HG02840 (cell line): ENCODE results near the gene PFDN1.
"Not testable (repeated sequence)": the region's sequence is repeated elsewhere in the genome, so short reads cannot be mapped to it uniquely, and the experiment has no call there.

ENCODE experiments used
- ATAC-seq: cut with Tn5 transposase; IDR thresholded peaks from one replicate; pipeline ENCODE4 v1.9.1; 2021; ENCODE audit warnings: mild to moderate bottlenecking, moderate library complexity, moderate number of reproducible peaks; ENCODE audit not compliant: unreplicated experiment, low FRiP score

The PFDN1 gene, protein sequence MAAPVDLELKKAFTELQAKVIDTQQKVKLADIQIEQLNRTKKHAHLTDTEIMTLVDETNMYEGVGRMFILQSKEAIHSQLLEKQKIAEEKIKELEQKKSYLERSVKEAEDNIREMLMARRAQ

GRCh38 chr5:140302786-140303639, at the start of gene PFDN1:
TSS of gene PFDN1 (minus strand) at chr5:140303101. CDS start at chr5:140303073, 28 bp downstream.
- ATAC-seq: peak; percentile 95

GRCh38 chr5:140351609-140352334, 48.9 kb upstream of the PFDN1 start:
- ATAC-seq: peak; percentile 51

GRCh38 chr5:140349244-140349643, 46.3 kb upstream of the PFDN1 start:
- no peak for ATAC-seq

DNA sequence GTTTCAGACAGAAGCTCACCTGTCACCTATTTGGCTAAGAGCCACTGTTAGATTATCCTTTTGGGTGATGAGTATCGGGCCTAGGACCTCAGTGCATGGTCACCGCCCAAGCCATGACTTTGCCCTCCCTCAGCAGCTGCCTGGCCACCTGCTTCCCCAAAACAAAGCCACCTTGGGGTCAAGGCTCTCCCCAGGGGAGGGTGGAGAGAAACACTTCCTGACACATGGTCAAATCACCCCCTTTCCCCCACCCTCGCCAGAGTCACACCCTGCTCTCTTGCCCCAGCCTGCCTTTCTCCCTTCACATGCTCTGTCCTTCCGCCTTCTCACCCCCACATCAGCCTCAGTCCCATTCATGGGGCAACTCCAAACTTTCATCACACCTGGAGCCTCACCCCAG, 45.2 kb upstream of the PFDN1 start:
- no peak for ATAC-seq

- no peak for ATAC-seq
Observed at GRCh38 chr5:140347360-140347759, 44.5 kb upstream of the PFDN1 start.

GRCh38 chr5:140346348-140347221, 43.7 kb upstream of the PFDN1 start, which contains the start of gene HBEGF:
TSS of gene HBEGF (minus strand) at chr5:140346603. CDS start at chr5:140346328, 275 bp downstream.
- peak; percentile 67 for ATAC-seq

- ATAC-seq: peak; percentile 23
Observed at GRCh38 chr5:140345919-140346347, 43.0 kb upstream of the PFDN1 start.

DNA sequence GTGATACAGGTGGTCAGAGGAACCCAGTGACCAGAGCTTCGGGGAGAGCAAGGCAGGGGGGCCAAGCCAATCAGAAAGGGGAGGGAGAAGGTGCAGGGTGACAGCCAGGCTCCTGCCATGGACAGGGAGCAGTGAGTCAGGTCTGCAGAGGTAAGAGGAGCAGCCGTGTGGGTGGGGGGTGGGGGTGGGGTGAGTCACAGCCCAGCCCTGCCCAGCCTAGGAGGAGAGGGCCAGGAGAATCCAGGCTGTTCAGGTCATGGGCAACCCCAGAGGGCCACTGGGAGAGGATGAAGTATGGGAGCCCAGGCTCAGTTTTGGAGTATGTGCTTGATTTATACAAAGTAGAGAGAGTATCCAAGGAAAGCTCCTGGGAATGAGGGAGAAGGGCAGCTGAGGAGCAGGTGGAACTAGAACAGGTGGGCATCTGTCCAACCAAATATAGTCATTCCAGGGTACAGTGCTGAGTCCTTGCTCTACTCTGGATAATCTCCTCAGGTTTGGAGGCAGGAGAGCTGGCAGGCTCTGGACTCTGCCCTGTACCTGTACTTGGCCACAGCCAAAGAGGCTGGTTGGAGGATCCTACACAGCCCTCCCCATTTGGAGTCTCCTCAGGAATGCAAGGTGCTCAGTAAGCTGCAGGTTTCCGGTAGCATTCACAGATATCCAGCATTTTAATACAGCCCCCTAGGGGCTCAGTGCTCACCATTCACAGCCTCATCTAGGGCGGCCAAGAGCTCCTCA, 42.0 kb upstream of the PFDN1 start:
- ATAC-seq: no peak

GRCh38 chr5:140343849-140344248, 40.9 kb upstream of the PFDN1 start:
- ATAC-seq: not testable (repeated sequence)

DNA sequence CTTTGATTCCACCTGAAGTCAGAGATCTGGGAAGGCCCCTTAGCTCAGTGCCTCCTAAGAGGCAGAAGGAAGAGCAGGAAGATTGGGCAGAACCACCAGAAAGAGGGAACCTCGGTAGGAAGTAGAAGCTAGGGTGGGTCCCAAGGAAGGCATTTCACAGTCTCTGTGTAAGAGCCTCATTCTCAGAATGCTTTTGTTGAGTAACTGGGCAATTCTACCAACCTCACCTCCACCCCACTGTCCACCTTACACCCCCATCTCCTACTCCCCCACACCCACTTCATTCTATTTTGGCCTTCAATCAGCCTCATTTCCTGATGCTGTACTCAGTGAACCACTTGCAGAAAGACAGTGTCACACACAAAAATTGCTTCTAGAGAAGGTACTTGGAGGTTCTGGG, 40.0 kb upstream of the PFDN1 start:
- no peak for ATAC-seq

DNA sequence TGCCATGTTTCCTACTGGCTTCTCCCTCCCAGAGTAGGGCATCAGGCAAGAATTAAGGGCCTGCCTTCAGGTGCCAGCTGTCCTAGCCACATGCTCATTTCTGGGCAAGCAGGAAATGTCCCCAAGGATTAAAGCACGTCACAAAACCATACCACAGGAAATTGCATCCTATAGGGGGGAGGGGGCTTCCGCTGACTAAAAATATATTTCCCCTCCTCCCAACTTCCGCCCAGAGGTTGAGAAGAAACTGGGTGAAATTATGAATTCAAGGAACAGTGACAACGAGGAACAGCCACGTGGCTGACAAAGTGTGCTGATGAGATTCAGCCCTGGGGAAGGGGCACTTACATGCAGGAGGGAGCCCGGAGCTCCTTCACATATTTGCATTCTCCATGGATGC, 39.4 kb upstream of the PFDN1 start:
- no peak for ATAC-seq

GRCh38 chr5:140341591-140341990, 38.7 kb upstream of the PFDN1 start:
- ATAC-seq: no peak

DNA sequence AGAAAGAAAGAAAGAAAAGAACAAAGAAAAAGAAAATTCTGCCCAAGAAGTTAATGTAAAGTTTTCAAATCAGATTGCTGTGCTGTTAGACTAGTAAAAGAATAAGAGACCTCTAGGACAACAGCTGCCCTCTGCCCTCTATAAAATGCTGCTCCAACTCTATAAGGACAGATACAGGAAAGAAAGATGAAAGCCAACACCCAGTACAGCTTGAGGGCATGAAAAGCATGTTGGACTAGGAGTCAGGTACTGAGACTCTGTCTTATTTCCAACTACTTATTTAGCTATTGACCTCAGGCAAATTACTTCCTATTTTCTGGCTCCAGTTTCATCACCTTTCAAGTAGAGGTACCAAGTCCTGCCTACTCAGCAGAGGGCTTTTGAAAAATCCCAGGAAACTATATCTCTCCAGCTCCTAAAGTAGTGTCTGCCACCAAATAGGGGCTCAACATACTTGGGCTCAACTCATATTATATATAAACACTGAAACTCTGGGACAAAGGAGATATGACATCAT, 37.8 kb upstream of the PFDN1 start:
- no peak for ATAC-seq

DNA sequence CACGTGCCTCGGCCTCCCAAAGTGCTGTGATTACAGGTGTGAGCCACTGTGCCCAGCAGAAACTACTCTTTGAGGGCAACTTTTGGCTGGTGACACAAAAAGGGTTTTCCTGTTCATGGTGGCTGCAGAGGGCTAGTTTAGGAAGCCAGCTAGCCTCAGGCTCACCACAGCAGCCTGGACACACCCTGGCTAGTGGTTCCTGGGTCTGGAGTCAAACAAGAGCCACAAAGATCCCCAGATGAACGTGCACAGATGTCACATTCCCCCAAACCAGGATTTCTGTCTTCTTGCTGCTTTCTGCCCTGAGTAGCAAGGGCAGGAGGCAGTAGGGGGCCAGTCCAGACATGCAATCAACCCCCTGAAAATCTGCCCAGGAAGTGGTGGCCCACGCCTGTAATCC, 36.7 kb upstream of the PFDN1 start:
- ATAC-seq: no peak

GRCh38 chr5:140338908-140339307, 36.0 kb upstream of the PFDN1 start:
- ATAC-seq: no peak

DNA sequence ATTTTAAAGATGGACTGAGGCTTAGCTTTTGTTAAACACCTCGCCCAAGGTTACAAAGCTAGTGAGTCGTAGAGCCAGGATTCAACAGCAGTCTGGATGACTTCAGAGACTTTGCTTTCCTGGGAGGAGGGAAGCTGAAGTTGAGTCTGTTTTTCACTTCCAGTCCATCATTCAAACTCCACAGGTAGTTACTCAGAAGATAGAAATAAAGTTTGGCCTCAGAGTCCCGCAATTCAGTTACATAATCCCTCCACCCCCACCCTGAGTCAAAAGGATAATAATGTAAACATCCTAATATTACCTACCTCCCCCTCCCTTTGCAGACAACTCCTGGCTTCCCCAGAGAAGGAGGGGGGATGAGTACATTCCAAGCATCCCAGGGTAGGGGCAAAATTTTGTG, 35.4 kb upstream of the PFDN1 start:
- no peak for ATAC-seq

GRCh38 chr5:140337880-140338279, 35.0 kb upstream of the PFDN1 start:
- no peak for ATAC-seq

- no peak for ATAC-seq
Observed at GRCh38 chr5:140336388-140336787, 33.5 kb upstream of the PFDN1 start.

GRCh38 chr5:140331638-140332037, 28.7 kb upstream of the PFDN1 start:
- no peak for ATAC-seq
